Tongue (tissue), 2 donors: ENCODE measurements around the gene DHRSX. TPM values are rescaled to one million over a fixed set of nuclear protein-coding genes. Genes with fewer than 3 reads are reported as not detected.
A peak's percentile ranks its signal among the peaks of the same experiment; 100 is the strongest.
"Not testable (repeated sequence)": the region's sequence is repeated elsewhere in the genome, so short reads cannot be mapped to it uniquely, and the experiment has no call there.

Experiments
- DNase-seq: peaks from one replicate; pipeline ENCODE4 v3.0.0-alpha.2; 2015
- total RNA-seq: library from RNA; depleted of rRNA; stranded (reverse); fragments of >200 nt; gene quantifications from one replicate; pipeline ENCODE4 v1.2.3, GENCODE V29; 2014

The DHRSX gene
- total RNA-seq, 1 donor from 2014 or later = 23.9 TPM

DNA sequence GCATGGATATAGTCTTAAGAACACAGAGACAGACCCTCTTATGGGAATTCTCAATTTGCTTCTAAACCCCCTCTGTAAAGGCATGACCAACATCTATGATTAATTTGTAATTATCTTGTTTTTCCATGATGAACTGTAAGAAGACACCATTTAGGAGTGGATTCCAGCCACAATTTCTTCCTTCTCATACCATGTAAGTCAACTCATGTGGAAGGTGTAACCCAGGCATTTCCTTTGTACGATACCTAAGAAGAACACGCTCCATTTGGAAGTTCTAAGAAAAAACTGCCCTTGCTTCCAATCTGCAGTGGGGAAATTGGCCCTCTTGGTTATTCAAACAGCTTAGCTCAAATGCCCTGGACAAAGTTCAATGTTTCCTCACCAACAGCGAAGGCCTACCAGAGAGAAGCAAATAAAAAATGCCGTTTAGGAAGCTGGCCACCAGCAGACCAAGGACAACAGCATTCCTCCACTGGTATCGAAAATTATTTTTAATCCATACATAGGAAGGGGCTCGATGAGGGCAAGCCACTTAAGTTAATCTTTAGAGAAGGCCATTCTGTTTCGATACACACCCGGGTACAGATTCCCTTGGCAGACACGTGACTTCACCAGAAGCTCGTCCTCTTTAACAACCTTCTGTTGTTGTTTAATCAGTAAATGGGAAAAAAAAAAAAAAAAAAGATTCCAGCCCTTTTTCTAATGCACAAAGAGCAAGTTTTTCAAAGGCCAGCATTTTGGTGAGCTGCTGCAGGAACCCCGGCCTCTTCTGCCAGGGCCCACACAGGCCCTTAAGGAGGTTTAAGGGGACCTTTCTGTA lies 2.6 kb downstream of the DHRSX start:
- DNase-seq = peak; percentile 47

DNA sequence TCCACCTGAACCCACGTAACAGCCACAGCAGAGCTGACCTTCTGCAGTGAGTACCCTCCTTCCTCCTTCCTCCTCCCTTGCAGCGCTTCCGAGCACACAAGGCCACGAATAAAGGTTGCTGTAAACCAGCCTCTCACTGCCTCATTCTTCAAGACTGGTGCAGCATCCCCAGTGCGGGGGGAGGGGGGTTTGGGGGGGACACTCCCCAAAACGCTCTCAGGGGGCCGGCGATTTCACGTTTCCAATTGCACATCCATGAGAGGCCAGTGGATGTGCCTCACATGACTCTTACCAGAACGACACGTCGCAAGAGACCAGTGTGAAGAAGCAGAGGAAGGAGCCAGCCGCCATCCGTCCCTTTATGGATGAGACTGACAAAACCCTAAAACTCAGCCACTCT lies 5.2 kb downstream of the DHRSX start:
- DNase-seq = no peak

DNA sequence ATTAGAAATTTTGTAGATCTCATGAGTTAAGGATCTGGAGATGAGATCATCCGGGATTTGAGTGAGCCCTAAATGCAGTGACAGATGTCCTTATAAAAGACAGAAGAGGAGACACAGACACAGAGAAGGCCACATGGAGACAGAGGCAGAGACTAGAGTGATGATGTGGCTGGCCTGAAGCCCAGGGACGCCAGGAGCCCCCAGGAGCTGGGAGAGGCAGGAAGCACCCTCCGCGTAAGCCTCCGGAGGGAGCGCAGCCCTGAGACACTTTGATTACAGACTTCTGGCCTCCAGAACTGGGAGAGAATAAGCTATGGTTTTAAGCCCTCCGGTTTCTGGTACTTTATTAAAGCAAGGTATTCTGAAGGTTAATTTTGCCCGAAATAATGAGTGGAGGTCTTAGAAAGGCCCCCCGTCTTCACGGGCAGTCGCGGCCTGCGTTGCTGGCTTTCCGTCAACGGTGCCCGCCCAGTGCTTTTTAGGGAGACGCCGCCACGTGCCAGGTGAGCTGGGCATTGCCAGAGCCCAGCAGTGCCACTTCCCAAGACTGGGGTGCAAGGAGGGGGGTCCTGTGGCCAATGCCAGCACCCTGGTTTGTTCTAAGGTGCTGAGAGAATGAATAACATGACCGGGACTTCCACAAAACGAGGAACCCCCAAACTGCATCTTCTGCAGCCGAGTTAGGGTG lies 8.1 kb downstream of the DHRSX start:
- DNase-seq = no peak

DNA sequence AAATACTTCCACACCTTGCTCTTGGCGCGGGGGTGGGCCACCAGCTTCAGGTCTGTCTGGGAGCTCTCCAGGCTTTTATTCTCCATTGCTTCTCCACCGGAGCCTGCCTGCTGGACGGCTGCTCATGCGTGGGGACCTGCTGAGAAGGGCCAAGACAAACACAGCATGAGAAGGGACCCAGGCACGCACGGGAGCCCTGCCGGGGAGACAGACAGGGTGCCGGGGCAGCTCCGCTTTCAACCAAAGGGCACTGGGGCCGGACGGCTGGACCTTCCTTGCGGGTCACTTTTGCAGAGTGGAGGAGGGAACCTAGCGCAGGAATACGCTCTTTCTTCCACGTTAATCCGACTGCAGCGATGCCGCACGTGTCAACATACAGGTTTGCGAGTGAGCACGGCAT lies 10.1 kb downstream of the DHRSX start:
- DNase-seq = no peak

DNA sequence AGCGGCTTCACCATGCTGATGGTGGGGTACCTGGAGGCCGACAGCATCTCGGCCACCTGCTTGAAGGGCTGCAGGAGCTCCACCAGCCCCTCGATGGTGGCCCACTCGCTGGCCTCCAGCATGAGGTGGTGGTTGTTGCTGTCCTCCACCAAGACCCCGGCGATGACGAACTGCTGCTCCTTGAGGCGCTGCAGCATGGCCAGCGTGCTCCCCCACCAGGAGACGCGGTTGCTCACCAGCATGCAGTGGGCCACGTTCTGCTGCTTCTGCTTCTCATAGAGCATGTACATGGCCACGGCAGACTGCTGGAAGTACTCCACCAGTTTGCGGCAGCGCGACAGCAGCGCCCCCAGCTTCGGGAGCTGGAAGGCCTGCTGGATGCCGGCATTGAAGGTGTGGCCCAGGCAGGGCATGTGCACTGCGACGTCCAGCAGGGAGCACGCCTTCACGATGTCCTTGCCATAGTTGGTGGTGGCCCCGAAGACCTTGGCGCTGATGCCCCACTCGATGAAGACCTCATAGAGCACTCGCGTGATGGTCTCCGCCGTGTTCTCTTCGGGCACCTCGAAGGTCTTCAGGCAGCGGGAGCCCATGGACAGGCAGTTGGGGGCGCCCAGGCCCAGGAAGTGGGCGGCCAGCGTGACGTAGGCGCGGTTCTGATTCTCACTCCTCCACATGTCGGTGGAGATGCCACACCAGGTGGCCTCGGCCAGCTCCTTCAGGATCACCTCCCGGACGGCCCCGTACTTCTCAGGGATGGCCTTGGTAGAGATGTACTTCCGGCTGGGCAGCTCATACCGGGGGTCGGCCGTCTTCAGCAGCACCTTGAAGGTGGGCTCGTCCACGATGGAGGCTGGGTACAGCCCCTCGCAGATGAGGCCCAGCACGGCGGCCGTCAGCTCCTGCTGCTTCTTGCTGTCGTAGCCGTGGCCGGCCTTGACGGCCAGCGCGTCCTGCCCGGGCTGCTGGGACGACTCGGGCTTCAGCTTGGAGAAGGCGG lies 11.0 kb downstream of the DHRSX start:
- DNase-seq = no peak

DNA sequence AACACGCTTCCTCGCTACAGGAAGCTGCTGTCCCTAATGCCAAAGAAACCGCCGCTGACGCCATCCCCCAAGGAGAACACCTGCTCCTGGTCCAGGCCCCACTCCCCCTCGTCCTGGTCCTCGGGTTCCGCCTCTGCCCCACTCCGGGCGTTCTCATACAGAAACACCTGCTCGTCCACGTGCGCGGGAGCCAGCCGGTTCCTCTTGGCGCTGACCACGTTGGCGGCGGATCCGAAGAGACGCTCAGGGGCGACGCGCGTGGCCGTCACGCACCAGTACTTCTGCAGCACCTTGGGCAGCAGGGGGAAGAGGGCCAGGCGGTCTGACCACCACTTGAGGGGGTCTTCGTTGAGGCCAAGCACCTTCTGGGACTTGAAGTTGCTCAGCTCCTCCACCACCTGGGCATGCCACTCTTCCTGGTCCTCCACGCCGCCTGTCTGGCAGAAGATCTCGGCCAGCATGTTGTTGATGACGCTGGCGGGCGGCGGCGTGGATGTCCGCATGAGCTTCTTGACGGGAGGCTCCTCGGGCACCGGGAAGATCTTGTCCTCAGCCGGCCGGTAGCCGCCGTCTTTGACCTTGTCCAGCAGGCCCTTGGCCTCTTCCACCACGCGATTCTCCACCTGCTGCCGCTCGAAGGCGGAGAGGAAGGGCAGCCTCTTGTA lies 12.0 kb downstream of the DHRSX start:
- DNase-seq = no peak

DNA sequence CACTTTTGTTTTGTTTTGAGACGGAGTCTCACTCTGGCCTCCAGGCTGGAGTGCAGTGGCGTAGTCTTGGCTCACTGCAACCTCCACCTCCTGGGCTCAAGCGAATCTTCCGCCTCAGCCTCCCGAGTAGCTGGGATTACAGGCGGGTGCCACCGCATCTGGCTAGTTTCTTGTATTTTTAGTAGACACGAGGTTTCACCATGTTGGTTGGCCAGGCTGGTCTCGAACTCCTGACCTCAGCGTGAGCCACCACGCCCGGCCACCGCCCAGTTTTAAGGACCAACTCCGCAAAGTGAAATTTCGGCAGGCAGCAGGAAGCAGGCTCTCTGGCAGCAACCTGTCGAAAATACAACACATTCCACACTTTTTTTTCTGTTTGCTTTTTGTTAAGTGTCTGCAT lies 13.4 kb downstream of the DHRSX start:
- DNase-seq = no peak

DNA sequence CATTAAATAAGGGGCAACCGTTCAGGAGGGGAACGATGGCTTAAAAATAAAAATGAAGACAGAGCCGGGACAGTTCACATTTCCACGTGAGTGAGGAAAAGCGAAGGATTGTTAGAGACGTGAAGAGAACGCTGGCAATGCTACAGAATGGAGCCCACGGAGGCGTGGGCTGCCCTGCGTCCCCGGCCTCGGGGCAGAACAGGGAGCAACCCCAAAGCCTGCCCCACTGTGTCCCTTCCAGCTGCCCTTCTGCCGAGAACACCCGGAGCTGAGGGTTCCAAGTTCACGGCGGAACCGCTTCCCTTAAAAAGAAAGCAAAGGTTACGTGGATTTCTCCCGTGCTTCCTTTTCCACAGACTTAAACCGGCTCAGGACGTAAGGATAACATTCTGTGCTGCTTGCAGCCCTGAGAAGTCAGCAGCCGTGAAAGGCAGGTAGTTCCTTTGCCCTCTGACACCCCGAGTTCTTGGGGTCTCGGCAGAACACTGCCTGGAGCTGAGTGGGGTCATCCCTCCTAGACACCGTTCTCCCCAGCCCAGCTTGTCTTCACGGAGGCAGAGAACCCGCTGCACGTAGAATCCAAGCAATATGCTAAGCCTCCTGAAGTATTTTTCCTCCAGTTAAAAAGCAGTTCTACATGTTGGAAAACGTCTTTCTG lies 14.2 kb downstream of the DHRSX start:
- no peak for DNase-seq

DNA sequence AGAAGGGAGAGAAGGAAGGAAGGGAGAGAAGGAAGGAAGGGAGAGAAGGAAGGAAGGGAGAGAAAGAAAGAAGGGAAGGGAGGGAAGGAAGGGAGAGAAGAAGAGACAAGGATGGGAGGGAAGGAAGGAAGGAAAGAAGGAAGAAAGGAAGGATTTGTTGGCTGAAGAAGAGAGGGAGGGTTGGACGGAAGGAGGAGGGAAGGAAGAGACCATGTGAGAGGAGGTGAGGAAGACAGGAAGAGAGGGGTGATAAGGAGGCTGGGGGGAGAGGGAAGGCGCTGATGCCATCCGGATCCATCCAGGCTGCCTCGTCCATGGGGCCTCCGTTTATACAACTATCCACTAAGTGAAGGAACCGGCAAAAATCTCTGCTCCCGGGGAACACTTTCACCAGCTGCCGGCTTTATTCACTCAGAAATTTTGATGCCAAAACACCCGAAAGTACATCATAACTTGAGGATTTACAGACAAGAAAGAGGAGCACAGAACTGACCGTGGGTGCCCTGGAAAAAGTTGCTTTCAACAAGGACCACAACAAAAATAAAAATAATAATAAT lies 14.9 kb downstream of the DHRSX start:
- no peak for DNase-seq

DNA sequence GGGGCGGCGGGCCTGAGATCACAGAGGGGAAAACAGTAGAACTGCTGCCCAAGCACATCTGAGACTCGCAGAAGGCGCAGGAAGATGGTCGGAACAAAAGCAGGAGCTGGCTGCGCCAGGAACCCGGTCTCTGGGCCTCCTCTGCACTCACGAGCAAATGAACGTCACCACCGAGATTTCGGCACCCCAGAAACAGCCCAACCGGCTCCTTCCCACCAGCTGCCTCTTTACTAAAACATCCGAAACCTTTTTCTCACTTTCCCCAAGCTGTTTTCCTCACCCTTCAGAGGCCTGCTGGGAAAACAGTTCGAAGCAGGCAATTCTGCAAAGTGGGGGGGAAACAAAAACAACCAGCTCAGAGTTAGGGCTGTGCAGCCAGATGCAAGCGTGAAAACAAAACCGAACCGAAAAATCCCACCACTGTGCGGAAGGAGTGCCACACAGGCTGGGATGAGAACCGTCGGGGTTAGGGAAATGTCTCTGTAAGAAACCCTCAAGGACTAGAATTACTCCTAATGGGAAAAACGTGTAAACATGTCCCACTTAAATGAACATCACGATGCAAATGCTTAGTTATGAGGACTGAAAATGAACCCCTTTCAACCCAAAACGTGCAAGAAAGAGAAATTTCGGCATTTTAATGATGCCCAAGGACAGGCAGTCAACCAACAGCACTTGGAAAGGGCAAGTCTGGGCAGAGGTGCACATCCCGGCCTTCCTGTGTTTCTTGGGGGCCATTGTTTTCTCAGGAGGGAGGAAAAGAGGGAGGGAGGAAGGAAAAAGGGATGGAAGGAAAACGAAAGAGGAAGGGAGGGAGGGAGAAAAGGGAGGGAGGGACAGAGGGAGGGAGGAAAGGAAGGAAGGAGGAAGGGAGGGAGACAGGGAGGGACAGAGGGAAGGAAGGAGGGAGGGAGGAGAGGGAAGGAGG lies 15.8 kb downstream of the DHRSX start:
- peak; percentile 75 for DNase-seq

DNA sequence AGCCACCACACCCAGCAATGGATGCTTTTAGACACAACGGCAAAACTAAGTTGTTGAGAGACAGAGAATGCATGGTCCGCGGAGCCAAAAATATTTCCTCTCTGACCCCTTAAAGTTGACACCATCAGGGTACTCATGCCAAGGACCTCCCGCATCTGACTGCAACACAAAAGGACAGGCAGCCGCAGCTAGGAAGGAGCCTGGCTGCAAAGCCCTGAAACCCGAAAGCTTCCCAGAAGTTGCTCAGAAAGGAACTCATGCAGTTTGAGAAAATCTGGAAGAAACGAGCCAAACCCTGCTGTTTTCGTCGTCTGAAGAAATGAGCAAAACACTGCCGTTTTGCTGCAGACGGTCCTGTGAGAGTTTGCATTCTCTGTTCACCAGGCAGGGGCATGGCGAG lies 16.5 kb downstream of the DHRSX start:
- DNase-seq = peak; percentile 82

DNA sequence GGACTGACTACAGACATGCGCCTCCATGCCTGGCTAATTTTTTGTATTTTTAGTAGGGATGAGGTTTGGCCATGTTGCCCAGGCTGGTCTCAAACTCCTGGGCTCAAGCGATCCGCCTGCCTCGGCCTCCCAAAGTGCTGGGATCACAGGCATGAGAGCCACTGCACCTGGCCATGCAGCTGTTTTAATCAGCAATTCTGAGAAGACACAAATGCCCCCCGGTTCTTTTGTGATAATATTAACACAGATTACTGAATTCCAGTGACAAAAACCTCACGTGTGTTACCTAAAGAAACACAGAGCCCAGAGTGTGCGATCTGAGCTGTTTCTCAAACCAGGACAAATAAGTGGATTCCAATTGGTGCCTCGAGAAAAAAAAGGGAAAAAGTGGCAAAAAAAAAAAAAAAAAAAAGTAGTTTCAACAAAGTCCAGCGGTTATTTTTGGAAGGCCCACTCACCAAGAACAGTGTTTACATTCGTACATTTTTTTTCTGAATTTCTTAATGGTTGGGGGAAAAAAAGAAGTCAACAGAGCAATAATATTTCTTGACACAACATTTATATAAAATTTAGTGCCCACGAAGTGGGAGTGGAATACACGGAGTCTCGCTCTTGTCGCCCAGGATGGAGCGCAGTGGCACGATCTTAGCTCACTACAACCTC lies 17.2 kb downstream of the DHRSX start:
- no peak for DNase-seq

DNA sequence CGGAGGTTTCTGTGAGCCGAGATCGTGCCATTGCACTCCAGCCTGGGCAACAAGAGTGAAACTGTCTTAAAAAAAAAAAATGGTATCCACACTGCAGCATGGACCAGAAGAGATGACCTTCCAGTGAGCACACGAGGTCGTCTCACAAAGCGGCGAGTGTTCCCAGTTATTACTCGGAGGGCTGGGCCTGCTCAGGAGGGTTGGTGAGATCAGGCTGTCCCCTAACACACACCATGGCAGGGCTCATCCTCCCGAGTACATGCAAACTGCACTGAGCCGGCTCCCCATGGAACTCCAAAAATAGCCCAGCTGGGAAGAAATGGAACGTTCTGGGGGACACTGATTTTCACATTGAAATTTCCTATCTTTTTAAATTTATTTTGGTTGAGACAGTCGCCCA lies 19.2 kb downstream of the DHRSX start:
- DNase-seq = not testable (repeated sequence)

DNA sequence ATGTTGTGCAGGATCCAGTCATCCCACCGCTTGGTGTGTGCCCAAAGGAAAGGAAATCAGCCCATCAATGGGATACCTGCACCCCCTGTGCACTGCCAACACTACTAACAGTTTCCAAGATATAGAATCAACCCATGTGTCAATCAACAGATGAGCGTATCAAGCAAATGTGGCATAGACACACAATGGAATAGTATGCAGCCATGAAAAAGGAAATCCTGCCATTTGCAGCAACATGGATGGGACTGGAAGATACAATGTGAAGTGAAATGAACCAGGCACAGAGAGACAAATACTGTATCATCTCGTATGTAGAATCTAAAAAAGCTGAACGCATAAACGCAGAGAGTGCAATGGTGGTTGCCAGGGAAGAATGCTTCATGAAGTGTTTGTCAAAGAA lies 20.8 kb downstream of the DHRSX start:
- DNase-seq = not testable (repeated sequence)

DNA sequence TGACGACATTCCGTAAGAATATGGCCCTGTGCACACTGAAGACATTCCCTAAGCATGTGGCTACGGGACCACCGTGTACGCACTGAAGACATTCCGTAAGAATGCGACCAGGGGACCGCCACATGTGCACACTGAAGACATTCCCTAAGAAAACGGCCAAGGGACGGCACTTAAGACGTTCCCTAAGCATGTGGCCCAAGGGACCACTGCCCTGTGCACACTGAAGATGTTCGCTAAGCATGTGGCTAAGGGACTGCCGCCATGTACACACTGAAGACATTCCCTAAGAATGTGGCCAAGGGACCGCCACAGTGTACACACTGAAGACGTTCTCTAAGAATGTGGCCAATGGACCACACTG lies 21.4 kb downstream of the DHRSX start:
- no peak for DNase-seq

DNA sequence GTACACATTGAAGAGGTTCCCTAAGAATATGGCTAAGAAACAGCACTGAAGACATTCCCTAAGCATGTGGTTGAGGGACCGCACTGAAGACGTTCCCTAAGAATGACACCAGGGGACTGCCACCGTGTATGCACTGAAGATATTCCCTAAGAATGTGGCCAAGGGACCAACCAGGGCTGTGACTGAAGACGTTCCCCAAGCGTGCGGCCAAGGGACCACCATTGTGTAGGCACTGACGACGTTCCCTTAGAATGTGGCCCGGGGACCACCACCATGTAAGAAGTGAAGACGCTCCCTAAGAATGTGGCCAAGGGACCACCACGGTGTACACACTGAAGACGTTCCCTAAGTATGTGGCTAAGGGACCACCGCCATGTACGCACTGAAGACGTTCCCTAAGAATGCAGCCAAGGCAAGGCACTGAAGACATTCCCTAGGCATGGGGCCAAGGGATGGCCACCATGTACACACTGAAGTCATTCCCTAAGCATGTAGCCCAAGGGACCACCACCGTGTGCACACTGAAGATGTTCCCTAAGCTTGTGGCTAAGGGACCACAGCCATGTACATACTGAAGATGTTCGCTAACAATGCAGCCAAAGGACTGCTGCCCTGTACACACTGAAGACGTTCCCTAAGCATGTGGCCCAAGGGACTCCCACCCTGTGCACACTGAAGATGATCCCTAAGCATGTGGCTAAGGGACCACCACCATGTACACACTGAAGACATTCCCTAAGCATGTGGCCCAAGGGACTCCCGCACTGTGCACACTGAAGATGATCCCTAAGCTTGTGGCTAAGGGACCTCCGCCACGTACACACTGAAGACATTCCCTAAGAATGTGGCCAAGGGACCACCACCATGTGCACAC lies 22.0 kb downstream of the DHRSX start:
- DNase-seq = no peak

DNA sequence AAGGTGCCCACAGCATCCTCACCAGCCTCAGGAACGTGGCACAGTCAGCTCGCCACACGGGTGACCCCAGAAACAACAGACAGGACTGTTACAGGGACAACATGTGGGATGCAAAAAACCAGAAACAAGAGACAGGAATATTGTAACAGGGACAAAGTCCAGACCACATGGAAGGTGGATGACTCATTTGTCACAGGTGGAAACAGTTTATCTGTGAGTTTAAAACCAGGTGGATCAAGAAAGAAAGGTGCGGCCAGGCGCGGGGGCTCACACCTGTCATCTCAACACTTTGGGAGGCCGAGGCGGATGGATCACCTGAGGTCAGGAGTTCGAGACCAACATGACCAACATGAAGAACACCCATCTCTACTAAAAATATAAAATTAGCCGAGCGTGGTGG lies 23.5 kb downstream of the DHRSX start:
- DNase-seq = not testable (repeated sequence)

DNA sequence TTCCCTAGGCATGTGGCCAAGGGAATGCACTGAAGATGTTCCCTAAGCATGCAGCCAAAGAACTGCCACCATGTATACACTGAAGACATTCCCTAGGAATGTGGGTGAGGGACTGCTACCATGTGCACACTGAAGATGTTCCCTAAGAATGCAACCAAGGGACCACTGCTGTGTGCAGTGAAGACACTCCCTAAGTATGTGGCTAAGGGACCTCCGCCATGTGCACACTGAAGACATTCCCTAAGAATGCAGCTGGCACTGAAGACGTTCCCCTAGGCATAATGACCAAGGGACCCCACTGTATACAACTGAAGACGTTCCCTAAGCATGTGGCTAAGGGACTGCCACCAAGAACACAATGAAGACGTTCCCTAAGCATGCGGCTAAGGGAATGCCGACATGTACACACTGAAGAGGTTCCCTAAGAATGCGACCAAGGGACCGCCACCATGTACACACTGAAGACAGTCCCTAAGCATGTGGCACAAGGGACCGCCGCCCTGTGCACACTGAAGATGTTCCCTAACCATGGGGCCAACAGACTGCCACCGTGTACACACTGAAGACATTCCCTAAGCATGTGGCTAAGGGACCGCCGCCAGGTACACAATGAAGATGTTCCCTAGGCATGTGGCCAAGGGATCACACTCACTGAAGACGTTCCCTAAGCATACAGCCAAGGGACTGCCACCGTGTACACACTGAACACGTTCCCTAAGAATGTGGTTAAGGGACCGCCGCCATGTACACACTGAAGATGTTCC lies 25.6 kb downstream of the DHRSX start:
- no peak for DNase-seq
